IPS-NIHi7 (cell line): ENCODE measurements around the gene FRMD4B.
A peak's percentile ranks its signal among the peaks of the same experiment; 100 is the strongest.

ENCODE experiments used
- DNase-seq: peaks from one replicate; pipeline ENCODE4 v3.0.0; 2012; ENCODE audit warnings: mixed read lengths; ENCODE audit errors: extremely low spot score

The FRMD4B gene

GRCh38 chr3:69126999-69127398, 258.9 kb downstream of the FRMD4B start:
- DNase-seq, result no peak

DNA sequence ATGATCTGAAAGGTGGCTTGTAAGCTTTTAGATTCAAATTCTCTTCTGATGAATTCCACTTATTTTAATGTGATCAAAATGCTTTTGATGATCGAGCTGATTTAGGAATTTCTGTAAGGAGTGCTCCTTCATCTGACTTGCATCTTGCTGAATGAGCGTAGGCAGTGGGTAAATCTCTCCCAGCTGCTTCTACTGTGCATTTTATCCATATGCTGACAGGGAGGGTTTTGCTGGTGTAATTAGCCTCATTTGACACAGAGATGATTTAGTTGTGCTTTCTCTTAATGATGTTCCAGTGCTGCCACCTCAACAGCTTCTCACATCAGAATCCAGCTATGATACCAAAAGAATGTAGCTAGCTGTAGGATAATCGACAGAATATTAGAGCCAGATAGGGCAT, 259.7 kb downstream of the FRMD4B start:
- no peak for DNase-seq

- DNase-seq, result no peak
Measured at GRCh38 chr3:69122403-69122802, 263.5 kb downstream of the FRMD4B start, which contains the start of gene LMOD3. Gene LMOD3, minus strand, starts transcription at chr3:69122595. Its CDS starts 209 bp downstream, at chr3:69122386.

DNA sequence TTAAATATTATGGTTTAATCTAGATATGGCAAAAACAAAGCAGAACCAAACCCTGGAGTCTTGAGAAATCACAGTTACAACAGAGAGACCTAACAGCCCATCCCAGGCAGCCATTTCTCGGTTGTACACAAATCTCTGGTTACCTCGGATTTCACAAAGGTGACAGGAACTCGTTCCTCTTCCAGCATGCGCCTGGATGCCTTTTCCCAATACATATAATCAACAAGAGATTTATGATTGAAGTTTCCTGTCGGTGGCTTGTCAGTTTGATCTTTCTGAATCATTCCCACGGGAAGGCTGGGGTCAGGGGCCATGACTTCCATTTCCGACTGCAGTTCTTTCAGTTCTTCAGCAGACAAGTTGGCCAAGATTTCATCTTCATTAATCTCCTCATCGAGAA, 263.9 kb downstream of the FRMD4B start:
- no peak for DNase-seq

DNA sequence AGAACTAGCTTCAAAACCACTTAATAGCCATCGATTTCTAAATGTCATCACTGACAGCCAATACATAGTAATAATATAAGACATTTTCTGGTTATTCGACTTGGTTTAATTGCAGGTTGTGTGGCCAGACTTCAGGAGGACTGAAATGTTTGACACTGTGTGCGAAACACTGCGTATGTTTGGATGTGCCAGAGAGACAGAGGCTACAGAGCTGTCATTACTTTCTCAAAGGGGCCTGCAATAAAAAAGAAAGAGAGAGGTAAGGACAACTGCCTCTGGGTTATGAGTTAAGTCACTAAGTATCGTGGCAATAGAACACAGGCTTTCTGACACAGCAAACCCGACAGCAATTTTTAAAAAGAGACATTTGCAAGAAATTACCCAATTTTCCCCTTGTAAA, 264.4 kb downstream of the FRMD4B start:
- no peak for DNase-seq

DNA sequence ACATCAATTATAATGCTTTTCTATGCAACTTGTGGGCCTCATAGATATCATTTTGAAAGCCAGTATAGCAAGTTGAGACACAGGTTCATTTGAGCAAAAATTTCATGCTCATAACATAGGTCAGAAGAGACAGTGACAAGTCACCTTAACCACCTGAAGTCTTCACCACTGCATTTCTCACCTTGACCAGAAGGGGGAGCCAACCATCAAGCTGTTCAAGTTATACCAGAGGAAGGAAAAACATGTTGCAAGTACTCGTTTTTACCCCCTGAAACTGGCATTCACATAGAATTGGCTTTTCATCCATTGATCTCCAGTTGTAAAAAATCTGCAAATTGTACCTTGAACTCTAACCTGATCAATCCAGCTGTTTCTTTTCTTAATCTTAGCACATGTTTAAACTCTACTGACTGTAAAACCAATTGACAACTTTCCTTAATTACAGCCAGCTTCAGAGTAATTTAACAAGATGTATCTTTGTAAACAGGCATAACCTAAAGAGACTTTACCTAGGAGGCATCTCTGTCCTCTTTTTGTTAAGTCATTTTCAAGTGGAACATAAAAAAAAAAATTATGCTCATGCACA, 264.9 kb downstream of the FRMD4B start:
- peak; percentile 75 for DNase-seq
